ENCODE measurements around the gene GCGR.

The GCGR gene

GRCh38 chr17:81813861-81814683, 10.1 kb downstream of the GCGR start:
- TF ChIP-seq CTCF (IDR thresholded peaks at IDR 0.05; ENCODE audit: low read depth, low read length) (no peak), POLR2A (IDR thresholded peaks at IDR 0.05; ENCODE audit: extremely low read depth, insufficient read length) (no peak)

GRCh38 chr17:81814748-81815645, 11.0 kb downstream of the GCGR start:
- TF ChIP-seq CTCF (IDR thresholded peaks at IDR 0.05; ENCODE audit: low read depth, low read length) (no peak), MYC (IDR thresholded peaks at IDR 0.05; ENCODE audit: low read depth, low read length) (peak; percentile 72), POLR2A (IDR thresholded peaks at IDR 0.05; ENCODE audit: extremely low read depth, insufficient read length) (no peak), MAX (IDR thresholded peaks at IDR 0.05; ENCODE audit: low read depth, low read length) (peak; percentile 91)
- peak; percentile 84 for DNase-seq (ENCODE audit: low read depth)
- H3K4me3 ChIP-seq (ENCODE audit: low read depth, low read length) = no peak overlapping the region

More at GRCh38 chr17:81813861-81814683, 10.1 kb downstream of the GCGR start:
- no peak overlapping the region for H3K4me3 ChIP-seq (ENCODE audit: low read depth, low read length)
- no peak for DNase-seq (ENCODE audit: low read depth)

GRCh38 chr17:81815646-81815986, 11.7 kb downstream of the GCGR start:
- no peak for DNase-seq (ENCODE audit: low read depth)
- TF ChIP-seq MYC (IDR thresholded peaks at IDR 0.05; ENCODE audit: low read depth, low read length) = no peak
- no peak for TF ChIP-seq POLR2A (IDR thresholded peaks at IDR 0.05; ENCODE audit: extremely low read depth, insufficient read length)
- TF ChIP-seq CTCF (IDR thresholded peaks at IDR 0.05; ENCODE audit: low read depth, low read length) = no peak
- no peak for TF ChIP-seq MAX (IDR thresholded peaks at IDR 0.05; ENCODE audit: low read depth, low read length)
- H3K4me3 ChIP-seq (ENCODE audit: low read depth, low read length) = no peak overlapping the region

GRCh38 chr17:81817758-81818147, 13.8 kb downstream of the GCGR start:
- no peak for DNase-seq (ENCODE audit: low read depth)
- TF ChIP-seq CTCF (IDR thresholded peaks at IDR 0.05; ENCODE audit: low read depth, low read length) = no peak
- no peak for TF ChIP-seq MAX (IDR thresholded peaks at IDR 0.05; ENCODE audit: low read depth, low read length)
- TF ChIP-seq MYC (IDR thresholded peaks at IDR 0.05; ENCODE audit: low read depth, low read length) = no peak
- no peak for TF ChIP-seq POLR2A (IDR thresholded peaks at IDR 0.05; ENCODE audit: extremely low read depth, insufficient read length)
- H3K4me3 ChIP-seq (ENCODE audit: low read depth, low read length) = no peak overlapping the region

- no peak for DNase-seq (ENCODE audit: low read depth)
- TF ChIP-seq MAX (IDR thresholded peaks at IDR 0.05; ENCODE audit: low read depth, low read length) (no peak), POLR2A (IDR thresholded peaks at IDR 0.05; ENCODE audit: extremely low read depth, insufficient read length) (no peak), MYC (IDR thresholded peaks at IDR 0.05; ENCODE audit: low read depth, low read length) (no peak), CTCF (IDR thresholded peaks at IDR 0.05; ENCODE audit: low read depth, low read length) (no peak)
- no peak overlapping the region for H3K4me3 ChIP-seq (ENCODE audit: low read depth, low read length)
Measured at GRCh38 chr17:81819708-81820107, 15.8 kb downstream of the GCGR start.

Data from NB4 (cell line).